ENCODE measurements around the gene EPN1.

DNA sequence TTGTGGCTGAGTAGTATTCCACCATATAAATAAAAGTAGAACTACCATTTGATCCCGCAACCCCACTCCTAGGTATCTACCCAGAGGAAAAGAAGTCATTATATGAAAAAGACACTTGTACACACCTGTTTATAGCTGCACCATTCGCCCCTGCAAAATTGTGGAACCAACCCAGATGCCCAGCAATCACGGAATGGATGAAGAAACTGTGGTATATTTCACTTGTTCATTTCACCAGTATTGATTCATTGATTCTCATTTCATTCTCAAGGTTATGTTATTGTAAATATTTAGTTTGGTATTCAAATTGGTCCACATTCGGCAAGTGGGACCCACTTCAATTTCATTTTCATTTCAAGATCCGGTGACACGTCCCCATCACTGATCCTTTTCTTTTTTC lies 75.7 kb downstream of the EPN1 start:
- TF ChIP-seq, protein P1, sequence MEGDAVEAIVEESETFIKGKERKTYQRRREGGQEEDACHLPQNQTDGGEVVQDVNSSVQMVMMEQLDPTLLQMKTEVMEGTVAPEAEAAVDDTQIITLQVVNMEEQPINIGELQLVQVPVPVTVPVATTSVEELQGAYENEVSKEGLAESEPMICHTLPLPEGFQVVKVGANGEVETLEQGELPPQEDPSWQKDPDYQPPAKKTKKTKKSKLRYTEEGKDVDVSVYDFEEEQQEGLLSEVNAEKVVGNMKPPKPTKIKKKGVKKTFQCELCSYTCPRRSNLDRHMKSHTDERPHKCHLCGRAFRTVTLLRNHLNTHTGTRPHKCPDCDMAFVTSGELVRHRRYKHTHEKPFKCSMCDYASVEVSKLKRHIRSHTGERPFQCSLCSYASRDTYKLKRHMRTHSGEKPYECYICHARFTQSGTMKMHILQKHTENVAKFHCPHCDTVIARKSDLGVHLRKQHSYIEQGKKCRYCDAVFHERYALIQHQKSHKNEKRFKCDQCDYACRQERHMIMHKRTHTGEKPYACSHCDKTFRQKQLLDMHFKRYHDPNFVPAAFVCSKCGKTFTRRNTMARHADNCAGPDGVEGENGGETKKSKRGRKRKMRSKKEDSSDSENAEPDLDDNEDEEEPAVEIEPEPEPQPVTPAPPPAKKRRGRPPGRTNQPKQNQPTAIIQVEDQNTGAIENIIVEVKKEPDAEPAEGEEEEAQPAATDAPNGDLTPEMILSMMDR (optimal IDR thresholded peaks at IDR 0.05 in 1 of 3, IDR thresholded peaks at IDR 0.05 in 1 of 3, conservative IDR thresholded peaks at IDR 0.05 in 1 of 3; ENCODE audit: extremely low read depth in 1 of 3, insufficient read depth in 2 of 3, low read length in 3 of 3) = no peak
- TF ChIP-seq EZH2 (IDR thresholded peaks at IDR 0.05; ENCODE audit: low read length) = no peak
